HL-60 (cell line): Measurements from ENCODE around the gene CST4.

Source experiments
- DNase-seq, 2 experiments: peaks; one replicate each; pipeline ENCODE4 v3.0.0-alpha.2; 2010 to 2020; ENCODE audit warnings: low read depth in 1 of 2, low spot score in 1 of 2
- H3K27ac ChIP-seq: fragments of 250-450 bp; sonication (Bioruptor Pico); replicated peaks from 2 replicates; pipeline ENCODE4 v1.5.1; 2020; ENCODE audit warnings: mild to moderate bottlenecking, moderate library complexity
- H3K27me3 ChIP-seq: fragments of 250-450 bp; sonication (Bioruptor Pico); 2 replicates; pipeline ENCODE4 v1.5.1; 2021; ENCODE audit warnings: mild to moderate bottlenecking, moderate library complexity; ENCODE audit not compliant: insufficient read depth, poor library complexity, severe bottlenecking
- H3K4me3 ChIP-seq: replicated peaks from 2 replicates; pipeline ENCODE4 v1.5.1; 2011; ENCODE audit warnings: mild to moderate bottlenecking, control low read depth, low read length; ENCODE audit not compliant: insufficient read depth
- CTCF ChIP-seq: IDR thresholded peaks from one replicate; pipeline ENCODE4 v1.5.1; 2011; ENCODE audit warnings: low read length, control low read depth, inconsistent platforms; ENCODE audit not compliant: insufficient read depth
- GABPA ChIP-seq: IDR thresholded peaks from 2 replicates; pipeline ENCODE4 v1.6.1; 2012; ENCODE audit warnings: low read depth
- POLR2AphosphoS5 ChIP-seq: IDR thresholded peaks from 2 replicates; pipeline ENCODE4 v1.6.1; 2012; ENCODE audit warnings: low read depth
- REST ChIP-seq: IDR thresholded peaks from 2 replicates; pipeline ENCODE4 v1.6.1; 2012; ENCODE audit warnings: low read depth; ENCODE audit not compliant: insufficient replicate concordance
- SPI1 ChIP-seq: IDR thresholded peaks from 2 replicates; pipeline ENCODE4 v1.6.1; 2012; ENCODE audit warnings: low read depth, mild to moderate bottlenecking, borderline replicate concordance

The CST4 gene

GRCh38 chr20:23647346-23647745 is 41.5 kb downstream of the CST4 start:
- DNase-seq, result no peak
- no peak overlapping the region for H3K4me3 ChIP-seq
- H3K27ac ChIP-seq, result no peak overlapping the region
- TF ChIP-seq SPI1 (no peak), REST (no peak), GABPA (no peak), CTCF (no peak), POLR2AphosphoS5 (no peak)
- no peaks in the 10 kb centered on the region for H3K27me3 ChIP-seq

GRCh38 chr20:23646106-23646873 is 42.5 kb downstream of the CST4 start:
- H3K27ac ChIP-seq, result no peak overlapping the region
- H3K4me3 ChIP-seq, result no peak overlapping the region
- H3K27me3 ChIP-seq, result no peaks in the 10 kb centered on the region
- peak; percentile 24; the same call in 1 of the 2 replicates for TF ChIP-seq SPI1
- no peak for TF ChIP-seq POLR2AphosphoS5
- DNase-seq, result no peak

- H3K27me3 ChIP-seq, result no peaks in the 10 kb centered on the region
- no peak for DNase-seq
- TF ChIP-seq GABPA (no peak), REST (no peak), CTCF (no peak), POLR2AphosphoS5 (no peak), SPI1 (no peak)
- H3K27ac ChIP-seq, result no peak overlapping the region
- no peak overlapping the region for H3K4me3 ChIP-seq
Measured at GRCh38 chr20:23645575-23645974, 43.3 kb downstream of the CST4 start.

- H3K27ac ChIP-seq, result no peak overlapping the region
- TF ChIP-seq CTCF, result no peak
- no peak for TF ChIP-seq POLR2AphosphoS5
- no peak for TF ChIP-seq REST
- no peak for TF ChIP-seq SPI1
- no peaks in the 10 kb centered on the region for H3K27me3 ChIP-seq
- H3K4me3 ChIP-seq, result no peak overlapping the region
- no peak for DNase-seq
Measured at GRCh38 chr20:23644164-23644563, 44.7 kb downstream of the CST4 start.
